PFSK-1 (cell line): Measurements from ENCODE around the gene RHD.
"Not testable (repeated sequence)": the region's sequence is repeated elsewhere in the genome, so short reads cannot be mapped to it uniquely, and the experiment has no call there.

Experiments
- FOXP2 ChIP-seq: optimal IDR thresholded peaks from 2 replicates; pipeline ENCODE3; 2011; ENCODE audit warnings: borderline replicate concordance, control low read depth, inconsistent platforms; ENCODE audit not compliant: insufficient read depth; ENCODE audit errors: extremely low read length, extremely low read depth
- POLR2AphosphoS5 ChIP-seq: IDR thresholded peaks from 2 replicates; pipeline ENCODE4 v1.6.1; 2012; ENCODE audit warnings: low read depth, mild to moderate bottlenecking, control low read depth, low read length, moderate library complexity
- TF ChIP-seq, protein P1 (sequence below), 2 experiments: IDR thresholded peaks; 2 replicates each; pipeline versions ENCODE4 v1.6.1 to v1.8.0; 2011 to 2012; ENCODE audit warnings: low read depth in 2 of 2, low read length in 2 of 2, control low read depth in 1 of 2, inconsistent platforms in 1 of 2, mild to moderate bottlenecking in 1 of 2, moderate library complexity in 1 of 2; ENCODE audit not compliant: insufficient read depth in 1 of 2

GRCh38 chr1:25272238-25272637, at the start of gene RHD:
- TF ChIP-seq FOXP2, POLR2AphosphoS5: not testable (repeated sequence)
- TF ChIP-seq, protein P1, sequence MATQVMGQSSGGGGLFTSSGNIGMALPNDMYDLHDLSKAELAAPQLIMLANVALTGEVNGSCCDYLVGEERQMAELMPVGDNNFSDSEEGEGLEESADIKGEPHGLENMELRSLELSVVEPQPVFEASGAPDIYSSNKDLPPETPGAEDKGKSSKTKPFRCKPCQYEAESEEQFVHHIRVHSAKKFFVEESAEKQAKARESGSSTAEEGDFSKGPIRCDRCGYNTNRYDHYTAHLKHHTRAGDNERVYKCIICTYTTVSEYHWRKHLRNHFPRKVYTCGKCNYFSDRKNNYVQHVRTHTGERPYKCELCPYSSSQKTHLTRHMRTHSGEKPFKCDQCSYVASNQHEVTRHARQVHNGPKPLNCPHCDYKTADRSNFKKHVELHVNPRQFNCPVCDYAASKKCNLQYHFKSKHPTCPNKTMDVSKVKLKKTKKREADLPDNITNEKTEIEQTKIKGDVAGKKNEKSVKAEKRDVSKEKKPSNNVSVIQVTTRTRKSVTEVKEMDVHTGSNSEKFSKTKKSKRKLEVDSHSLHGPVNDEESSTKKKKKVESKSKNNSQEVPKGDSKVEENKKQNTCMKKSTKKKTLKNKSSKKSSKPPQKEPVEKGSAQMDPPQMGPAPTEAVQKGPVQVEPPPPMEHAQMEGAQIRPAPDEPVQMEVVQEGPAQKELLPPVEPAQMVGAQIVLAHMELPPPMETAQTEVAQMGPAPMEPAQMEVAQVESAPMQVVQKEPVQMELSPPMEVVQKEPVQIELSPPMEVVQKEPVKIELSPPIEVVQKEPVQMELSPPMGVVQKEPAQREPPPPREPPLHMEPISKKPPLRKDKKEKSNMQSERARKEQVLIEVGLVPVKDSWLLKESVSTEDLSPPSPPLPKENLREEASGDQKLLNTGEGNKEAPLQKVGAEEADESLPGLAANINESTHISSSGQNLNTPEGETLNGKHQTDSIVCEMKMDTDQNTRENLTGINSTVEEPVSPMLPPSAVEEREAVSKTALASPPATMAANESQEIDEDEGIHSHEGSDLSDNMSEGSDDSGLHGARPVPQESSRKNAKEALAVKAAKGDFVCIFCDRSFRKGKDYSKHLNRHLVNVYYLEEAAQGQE (IDR thresholded peaks at IDR 0.05; ENCODE audit: insufficient read depth in 1 of 2, low read depth in 2 of 2, low read length in 2 of 2): not testable (repeated sequence)
